ENCODE results near the gene RNF112.

DNA sequence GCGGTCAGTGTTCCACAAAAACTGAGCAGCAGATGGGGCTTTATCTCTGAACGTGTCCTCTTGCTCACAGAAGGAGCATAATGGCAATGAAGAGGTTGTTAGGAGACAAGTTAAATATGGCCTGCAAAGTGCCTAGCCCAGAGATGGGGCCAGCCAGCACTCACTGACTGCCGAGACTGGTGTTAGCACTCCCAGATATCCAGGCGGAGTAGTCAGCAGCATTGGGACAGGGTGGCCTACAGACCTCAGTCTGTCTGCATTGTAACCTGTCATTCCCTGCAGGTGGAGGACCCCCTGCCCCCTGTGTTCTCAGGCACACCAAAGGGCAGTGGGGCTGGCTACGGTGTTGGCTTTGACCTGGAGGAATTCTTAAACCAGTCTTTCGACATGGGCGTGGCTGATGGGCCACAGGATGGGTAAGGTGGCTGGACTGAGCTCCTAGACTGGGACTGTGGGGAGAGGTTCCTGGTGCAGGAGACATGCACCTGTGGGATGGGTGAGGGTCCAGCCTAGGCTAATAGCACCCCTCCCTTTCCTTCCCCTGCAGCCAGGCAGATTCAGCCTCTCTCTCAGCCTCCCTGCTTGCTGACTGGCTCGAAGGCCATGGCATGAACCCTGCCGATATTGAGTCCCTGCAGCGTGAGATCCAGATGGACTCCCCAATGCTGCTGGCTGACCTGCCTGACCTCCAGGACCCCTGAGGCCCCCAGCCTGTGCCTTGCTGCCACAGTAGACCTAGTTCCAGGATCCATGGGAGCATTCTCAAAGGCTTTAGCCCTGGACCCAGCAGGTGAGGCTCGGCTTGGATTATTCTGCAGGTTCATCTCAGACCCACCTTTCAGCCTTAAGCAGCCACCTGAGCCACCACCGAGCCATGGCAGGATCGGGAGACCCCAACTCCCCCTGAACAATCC, 28.2 kb upstream of the RNF112 start:
- TF ChIP-seq YY1 (IDR thresholded peaks at IDR 0.05; ENCODE audit: insufficient read depth, insufficient read length) (no peak), SUZ12 (IDR thresholded peaks at IDR 0.05; ENCODE audit: extremely low read depth, insufficient read depth, insufficient read length) (no peak), ZNF274 (IDR thresholded peaks at IDR 0.05; ENCODE audit: low read depth, low read length) (no peak)
